ENCODE data around the gene MIA3. TPM values are rescaled to one million over a fixed set of nuclear protein-coding genes. Genes with fewer than 3 reads are reported as not detected.
"Not testable (repeated sequence)": the region's sequence is repeated elsewhere in the genome, so short reads cannot be mapped to it uniquely, and the experiment has no call there.

Gene MIA3
- total and polyA plus RNA-seq, 8 donors: 62.0 to 94.5 (median 83.0) TPM

DNA sequence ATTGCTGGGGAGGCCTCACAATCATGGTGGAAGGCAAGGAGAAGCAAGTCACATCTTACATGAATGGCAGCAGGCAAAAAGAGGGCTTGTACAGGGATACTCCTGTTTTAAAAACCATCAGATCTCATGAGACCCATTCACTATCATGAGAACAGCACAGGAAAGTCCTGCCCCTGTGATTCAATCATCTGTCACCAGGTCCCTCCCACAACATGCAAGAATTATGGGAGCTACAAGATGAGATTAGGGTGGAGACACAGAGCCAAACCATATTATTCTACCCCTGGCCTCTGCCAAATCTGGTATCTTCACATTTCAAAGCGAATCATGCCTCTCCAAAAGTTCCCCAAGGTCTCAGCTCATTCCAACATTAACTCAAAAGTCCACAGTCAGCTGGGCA is 11.1 kb upstream of the MIA3 start:
- DNase-seq (no peak), ATAC-seq (no peak)
- Histone ChIP-seq H3K27me3 (no peaks in the 10 kb centered on the region), H3K36me3 (no peaks in the 10 kb centered on the region), H3K9me3 (no peaks in the 10 kb centered on the region), H3K27ac (no peak overlapping the region), H3K4me1 (no peaks in the 10 kb centered on the region), H3K4me3 (no peak overlapping the region)
- TF ChIP-seq, protein P1, sequence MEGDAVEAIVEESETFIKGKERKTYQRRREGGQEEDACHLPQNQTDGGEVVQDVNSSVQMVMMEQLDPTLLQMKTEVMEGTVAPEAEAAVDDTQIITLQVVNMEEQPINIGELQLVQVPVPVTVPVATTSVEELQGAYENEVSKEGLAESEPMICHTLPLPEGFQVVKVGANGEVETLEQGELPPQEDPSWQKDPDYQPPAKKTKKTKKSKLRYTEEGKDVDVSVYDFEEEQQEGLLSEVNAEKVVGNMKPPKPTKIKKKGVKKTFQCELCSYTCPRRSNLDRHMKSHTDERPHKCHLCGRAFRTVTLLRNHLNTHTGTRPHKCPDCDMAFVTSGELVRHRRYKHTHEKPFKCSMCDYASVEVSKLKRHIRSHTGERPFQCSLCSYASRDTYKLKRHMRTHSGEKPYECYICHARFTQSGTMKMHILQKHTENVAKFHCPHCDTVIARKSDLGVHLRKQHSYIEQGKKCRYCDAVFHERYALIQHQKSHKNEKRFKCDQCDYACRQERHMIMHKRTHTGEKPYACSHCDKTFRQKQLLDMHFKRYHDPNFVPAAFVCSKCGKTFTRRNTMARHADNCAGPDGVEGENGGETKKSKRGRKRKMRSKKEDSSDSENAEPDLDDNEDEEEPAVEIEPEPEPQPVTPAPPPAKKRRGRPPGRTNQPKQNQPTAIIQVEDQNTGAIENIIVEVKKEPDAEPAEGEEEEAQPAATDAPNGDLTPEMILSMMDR (IDR thresholded peaks at IDR 0.05): no peak
- intact Hi-C loops (cut with DNase I): no loop called here

DNA sequence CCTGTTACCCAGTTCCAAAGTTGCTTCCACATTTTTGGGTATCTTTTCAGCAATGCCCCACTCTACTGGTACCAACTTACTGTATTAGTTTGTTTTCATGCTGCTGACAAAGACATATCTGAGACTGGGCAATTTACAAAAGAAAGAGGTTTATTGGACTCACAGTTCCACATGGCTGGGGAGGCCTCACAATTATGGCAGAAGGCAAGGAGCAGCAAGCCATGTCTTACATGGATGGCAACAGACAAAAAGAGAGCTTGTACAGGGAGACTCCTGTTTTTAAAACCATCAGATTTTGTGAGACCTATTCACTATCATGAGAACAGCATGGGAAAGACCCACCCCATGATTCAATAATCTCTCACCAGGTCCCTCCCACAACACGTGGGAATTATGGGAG is 8.8 kb upstream of the MIA3 start:
- H3K36me3 ChIP-seq: not testable (repeated sequence)

DNA sequence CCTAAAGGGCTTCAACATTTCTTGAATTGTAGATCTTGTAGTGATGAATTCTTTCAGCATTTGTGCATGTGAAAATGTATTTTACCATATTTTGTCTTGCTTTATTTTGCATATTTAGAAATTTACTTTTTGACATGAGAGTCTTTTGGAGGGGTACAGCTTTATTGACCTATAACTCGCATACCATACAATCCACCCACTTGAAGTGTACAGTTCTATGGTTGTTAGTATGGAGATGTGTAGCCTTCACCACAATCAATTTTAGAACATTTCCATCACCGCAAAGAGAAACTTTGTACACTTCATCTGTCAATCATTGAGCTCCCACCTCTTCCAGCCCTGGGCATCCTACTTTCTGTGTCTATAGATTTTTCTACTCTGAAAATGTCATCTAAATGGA is 7.2 kb upstream of the MIA3 start:
- TF ChIP-seq, protein P1 (IDR thresholded peaks at IDR 0.05): no peak
- H3K4me3 ChIP-seq: no peak overlapping the region
- no peaks in the 10 kb centered on the region for H3K36me3 ChIP-seq
- no peaks in the 10 kb centered on the region for H3K4me1 ChIP-seq
- no peak overlapping the region for H3K27ac ChIP-seq
- intact Hi-C loops (cut with DNase I): no loop called here
- no peak for ATAC-seq
- no peak for DNase-seq
- H3K9me3 ChIP-seq: no peaks in the 10 kb centered on the region
- peaks cover 9 to 12% of the 10 kb centered on the region in 2 donors for H3K27me3 ChIP-seq

More for the DNA sequence above, 8.8 kb upstream of the MIA3 start:
- ATAC-seq; H3K4me3 ChIP-seq; DNase-seq; H3K4me1 ChIP-seq; H3K27ac ChIP-seq; H3K9me3 ChIP-seq; H3K27me3 ChIP-seq; intact Hi-C loops (cut with DNase I): not testable (repeated sequence)

- Histone ChIP-seq H3K36me3 (no peaks in the 10 kb centered on the region), H3K27ac (no peak overlapping the region)
- no peak for ATAC-seq
Observed at GRCh38 chr1:222613627-222614026, 4.3 kb upstream of the MIA3 start.

DNA sequence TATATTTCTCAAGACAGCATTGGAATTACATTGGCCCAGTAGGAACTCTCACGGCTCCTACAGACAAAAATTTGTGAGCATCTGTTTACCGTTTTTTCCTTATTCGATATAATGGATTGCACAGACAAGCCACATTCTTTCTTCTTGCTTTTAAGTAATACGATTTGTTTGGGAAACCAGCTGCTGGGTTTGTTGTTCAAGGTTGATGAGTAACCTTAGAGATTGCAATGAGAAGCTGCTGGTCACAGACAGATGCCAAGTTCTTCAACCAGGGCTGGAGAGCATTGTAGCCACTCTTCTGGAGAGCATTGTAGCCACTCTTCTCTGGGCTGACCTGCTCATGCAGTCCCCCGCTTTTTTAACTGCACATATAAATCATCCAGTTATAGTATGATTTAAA is 1.4 kb upstream of the MIA3 start:
- ATAC-seq (no peak), DNase-seq (peak in 1 of 4 donors; percentile 25)
- no peaks in the 10 kb centered on the region for H3K9me3 ChIP-seq
- no peak overlapping the region for H3K4me3 ChIP-seq
- H3K4me1 ChIP-seq: peaks cover 0 to 14% of the 10 kb centered on the region in 2 donors
- H3K36me3 ChIP-seq: no peaks in the 10 kb centered on the region
- intact Hi-C loops (cut with DNase I): no loop called here
- H3K27me3 ChIP-seq: peaks cover 9 to 12% of the 10 kb centered on the region in 2 donors
- peak overlapping the region in 1 of 2 donors; percentile 68 for H3K27ac ChIP-seq
- TF ChIP-seq, protein P1 (IDR thresholded peaks at IDR 0.05): no peak

More at GRCh38 chr1:222613627-222614026, 4.3 kb upstream of the MIA3 start:
- TF ChIP-seq, protein P1 (IDR thresholded peaks at IDR 0.05): no peak
- Histone ChIP-seq H3K9me3 (no peaks in the 10 kb centered on the region), H3K27me3 (peaks cover 9 to 12% of the 10 kb centered on the region in 2 donors), H3K4me3 (no peak overlapping the region), H3K4me1 (peaks cover 0 to 5% of the 10 kb centered on the region in 2 donors)
- no peak for DNase-seq
- intact Hi-C loops (cut with DNase I): no loop called here

- peak overlapping the region; percentile 56 to 68 for H3K27ac ChIP-seq
- intact Hi-C loops (cut with DNase I): no loop called here
- no peaks in the 10 kb centered on the region for H3K9me3 ChIP-seq
- peak; percentile 88 to 98 (median 96) for DNase-seq
- H3K27me3 ChIP-seq: peaks cover 9 to 12% of the 10 kb centered on the region in 2 donors
- TF ChIP-seq, protein P1 (IDR thresholded peaks at IDR 0.05): no peak
- H3K4me3 ChIP-seq: peak overlapping the region; percentile 42 to 94
- H3K36me3 ChIP-seq: no peaks in the 10 kb centered on the region
- H3K4me1 ChIP-seq: peaks cover 0 to 14% of the 10 kb centered on the region in 2 donors
- ATAC-seq: peak; percentile 96
Observed at GRCh38 chr1:222617367-222617951, 438 bp upstream of the MIA3 start.
